GM12875 (cell line): ENCODE data around the gene EGFL7.
A peak's percentile ranks its signal among the peaks of the same experiment; 100 is the strongest.

ENCODE experiments used
- H3K4me3 ChIP-seq: one replicate; pipeline ENCODE4 v1.5.1; 2011; ENCODE audit warnings: low read depth, low read length, control low read depth
- TF ChIP-seq, protein P1 (sequence below): IDR thresholded peaks from 2 replicates; pipeline ENCODE4 v1.5.1; 2011; ENCODE audit warnings: low read depth, mild to moderate bottlenecking, control low read depth, inconsistent platforms, low read length, moderate library complexity, borderline replicate concordance; ENCODE audit not compliant: insufficient read depth

EGFL7 gene

DNA sequence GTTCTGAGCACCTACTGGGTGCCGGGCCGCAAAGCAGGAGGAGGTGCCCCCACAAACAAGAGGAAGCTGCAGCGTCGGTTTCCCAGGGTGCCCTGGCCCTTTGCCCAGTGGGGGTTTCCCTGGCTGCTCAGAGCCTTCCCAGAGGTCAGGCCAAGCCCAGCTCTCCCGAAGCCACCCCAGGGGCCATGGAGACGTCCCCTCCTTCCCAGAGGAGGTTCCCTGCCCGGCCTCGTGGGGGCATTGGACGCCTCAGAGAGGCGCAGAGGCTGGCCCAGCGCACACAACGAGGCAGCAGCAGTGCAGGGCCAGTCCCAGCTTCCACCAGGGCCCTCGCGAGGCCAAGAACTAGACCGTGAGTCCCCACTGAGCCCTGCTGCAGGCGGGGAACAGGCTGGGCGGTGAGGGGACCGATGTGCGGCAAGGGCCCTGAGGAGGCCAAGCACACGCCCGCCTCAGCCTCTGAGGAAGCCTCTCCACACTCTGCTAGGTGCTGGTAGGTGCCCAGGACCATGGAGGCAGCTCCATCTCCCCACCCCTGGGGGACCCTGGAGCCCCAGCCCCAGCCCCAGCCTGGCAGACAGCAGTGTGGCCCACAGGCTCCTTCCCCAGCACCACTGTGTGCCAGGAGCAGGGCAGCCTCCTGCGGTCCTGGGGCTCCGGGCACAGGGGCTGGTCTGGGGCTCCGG lies 56.6 kb downstream of the EGFL7 start:
- TF ChIP-seq, protein P1, sequence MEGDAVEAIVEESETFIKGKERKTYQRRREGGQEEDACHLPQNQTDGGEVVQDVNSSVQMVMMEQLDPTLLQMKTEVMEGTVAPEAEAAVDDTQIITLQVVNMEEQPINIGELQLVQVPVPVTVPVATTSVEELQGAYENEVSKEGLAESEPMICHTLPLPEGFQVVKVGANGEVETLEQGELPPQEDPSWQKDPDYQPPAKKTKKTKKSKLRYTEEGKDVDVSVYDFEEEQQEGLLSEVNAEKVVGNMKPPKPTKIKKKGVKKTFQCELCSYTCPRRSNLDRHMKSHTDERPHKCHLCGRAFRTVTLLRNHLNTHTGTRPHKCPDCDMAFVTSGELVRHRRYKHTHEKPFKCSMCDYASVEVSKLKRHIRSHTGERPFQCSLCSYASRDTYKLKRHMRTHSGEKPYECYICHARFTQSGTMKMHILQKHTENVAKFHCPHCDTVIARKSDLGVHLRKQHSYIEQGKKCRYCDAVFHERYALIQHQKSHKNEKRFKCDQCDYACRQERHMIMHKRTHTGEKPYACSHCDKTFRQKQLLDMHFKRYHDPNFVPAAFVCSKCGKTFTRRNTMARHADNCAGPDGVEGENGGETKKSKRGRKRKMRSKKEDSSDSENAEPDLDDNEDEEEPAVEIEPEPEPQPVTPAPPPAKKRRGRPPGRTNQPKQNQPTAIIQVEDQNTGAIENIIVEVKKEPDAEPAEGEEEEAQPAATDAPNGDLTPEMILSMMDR: 0 out of 2 replicates have a peak, but pooled peaks have one; percentile 9
- no peak overlapping the region for H3K4me3 ChIP-seq

DNA sequence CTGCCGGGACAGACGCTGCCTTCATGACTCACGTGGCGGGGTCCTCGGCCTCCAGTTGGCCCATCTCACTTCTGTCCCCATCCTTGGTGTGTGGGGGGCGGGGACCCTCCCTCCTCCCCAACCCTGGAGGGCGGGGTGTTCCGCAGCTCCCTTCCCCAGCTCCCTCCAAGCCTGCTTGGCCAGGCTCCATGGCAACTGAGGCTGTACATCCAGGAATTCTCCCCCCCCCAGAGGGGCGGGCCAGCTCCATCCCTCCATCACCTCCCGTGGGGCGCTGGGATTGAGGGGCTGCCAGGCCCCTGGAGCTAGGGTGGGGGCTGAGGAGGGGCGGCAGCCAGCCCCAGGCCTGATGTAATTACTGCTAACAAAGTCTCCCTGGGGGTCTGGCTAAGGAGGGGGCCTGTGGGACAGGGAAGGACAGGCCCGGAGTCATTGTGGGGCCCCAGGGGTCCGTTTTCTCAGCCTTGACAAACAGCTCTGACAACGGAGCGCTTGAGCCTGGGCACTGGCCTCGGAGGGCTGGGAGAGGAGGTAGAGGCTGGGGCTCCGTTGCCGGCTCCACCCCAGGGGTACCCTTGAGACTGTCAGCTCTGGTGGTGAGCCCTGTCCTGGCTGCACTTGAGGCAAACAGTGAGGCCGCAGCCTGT lies 57.7 kb downstream of the EGFL7 start:
- TF ChIP-seq, protein P1: no peak

DNA sequence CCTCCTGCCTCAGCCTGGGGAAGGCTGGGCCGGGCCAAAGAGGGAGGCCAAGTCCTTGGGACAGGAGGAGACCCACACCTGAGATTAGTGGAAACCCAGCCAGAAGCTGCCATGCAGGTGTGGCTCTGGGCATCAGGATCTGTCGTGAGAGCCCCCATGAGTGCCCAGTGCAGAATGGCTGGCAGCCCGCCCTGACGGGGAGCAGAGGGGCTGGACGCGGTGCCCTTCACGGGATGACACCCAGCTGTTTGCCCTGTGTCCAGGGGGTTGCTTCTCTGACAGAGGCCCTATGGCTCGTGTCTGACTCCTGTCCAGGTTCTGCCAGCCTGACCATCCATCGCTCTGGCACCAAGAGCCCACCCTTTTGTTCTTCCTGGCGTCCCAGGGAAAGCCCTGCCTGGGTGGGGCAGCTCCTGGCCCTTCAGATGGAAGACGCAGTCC lies 58.2 kb downstream of the EGFL7 start:
- no peak overlapping the region for H3K4me3 ChIP-seq
- TF ChIP-seq, protein P1: no peak

More for the DNA sequence above, 57.7 kb downstream of the EGFL7 start:
- no peak overlapping the region for H3K4me3 ChIP-seq

DNA sequence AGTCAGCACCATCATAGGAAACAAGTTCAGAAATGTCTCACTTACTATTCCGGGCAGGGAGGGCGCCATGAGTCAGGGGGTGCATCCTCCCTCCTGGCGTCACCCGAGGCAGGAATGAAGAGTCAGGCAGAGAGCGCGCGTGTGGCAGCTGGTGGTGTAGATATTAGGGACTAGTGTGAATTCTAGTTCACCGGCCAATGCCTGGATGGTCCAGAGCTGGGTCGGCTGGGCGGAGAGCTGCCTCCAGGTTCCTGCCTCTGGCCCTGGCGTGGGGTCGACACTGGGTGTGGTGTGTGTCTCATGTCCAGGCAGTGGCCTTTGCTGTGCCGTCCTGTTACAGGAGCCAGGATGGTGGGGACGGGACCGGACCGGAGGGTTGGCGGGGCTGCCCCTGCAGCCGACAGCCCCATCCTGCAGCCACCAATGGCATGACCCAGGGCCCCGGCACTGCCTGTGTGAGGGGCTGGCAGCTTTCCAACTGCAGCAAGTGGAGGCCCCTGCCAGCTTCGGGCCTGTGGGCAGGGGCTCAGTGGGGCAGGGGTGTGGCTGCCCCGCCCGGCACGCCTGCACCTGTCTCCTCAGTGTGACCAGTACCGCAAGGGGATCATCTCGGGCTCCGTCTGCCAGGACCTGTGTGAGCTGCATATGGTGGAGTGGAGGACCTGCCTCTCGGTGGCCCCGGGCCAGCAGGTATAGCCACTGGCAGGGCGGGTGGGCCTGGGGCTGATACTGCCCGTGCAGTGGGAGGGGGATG lies 58.8 kb downstream of the EGFL7 start:
- H3K4me3 ChIP-seq: no peak overlapping the region
- TF ChIP-seq, protein P1: no peak
